ENCODE results near the gene LENG9.
"Not testable (repeated sequence)": the region's sequence is repeated elsewhere in the genome, so short reads cannot be mapped to it uniquely, and the experiment has no call there.

- TF ChIP-seq EZH2 (optimal IDR thresholded peaks at IDR 0.05; ENCODE audit: low read depth, low read length); EZH2phosphoT487 (IDR thresholded peaks at IDR 0.05; ENCODE audit: low read length): not testable (repeated sequence)
- TF ChIP-seq, protein P1, sequence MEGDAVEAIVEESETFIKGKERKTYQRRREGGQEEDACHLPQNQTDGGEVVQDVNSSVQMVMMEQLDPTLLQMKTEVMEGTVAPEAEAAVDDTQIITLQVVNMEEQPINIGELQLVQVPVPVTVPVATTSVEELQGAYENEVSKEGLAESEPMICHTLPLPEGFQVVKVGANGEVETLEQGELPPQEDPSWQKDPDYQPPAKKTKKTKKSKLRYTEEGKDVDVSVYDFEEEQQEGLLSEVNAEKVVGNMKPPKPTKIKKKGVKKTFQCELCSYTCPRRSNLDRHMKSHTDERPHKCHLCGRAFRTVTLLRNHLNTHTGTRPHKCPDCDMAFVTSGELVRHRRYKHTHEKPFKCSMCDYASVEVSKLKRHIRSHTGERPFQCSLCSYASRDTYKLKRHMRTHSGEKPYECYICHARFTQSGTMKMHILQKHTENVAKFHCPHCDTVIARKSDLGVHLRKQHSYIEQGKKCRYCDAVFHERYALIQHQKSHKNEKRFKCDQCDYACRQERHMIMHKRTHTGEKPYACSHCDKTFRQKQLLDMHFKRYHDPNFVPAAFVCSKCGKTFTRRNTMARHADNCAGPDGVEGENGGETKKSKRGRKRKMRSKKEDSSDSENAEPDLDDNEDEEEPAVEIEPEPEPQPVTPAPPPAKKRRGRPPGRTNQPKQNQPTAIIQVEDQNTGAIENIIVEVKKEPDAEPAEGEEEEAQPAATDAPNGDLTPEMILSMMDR (IDR thresholded peaks at IDR 0.05; ENCODE audit: low read length) = not testable (repeated sequence)
Measured at GRCh38 chr19:54505542-54505941, 42.0 kb upstream of the LENG9 start.

Data from MM.1S (cell line).